HG02759 (cell line): Measurements from ENCODE around the gene CAPZA2.
"Not testable (repeated sequence)": the region's sequence is repeated elsewhere in the genome, so short reads cannot be mapped to it uniquely, and the experiment has no call there.

Experiments used
- ATAC-seq: cut with Tn5 transposase; IDR thresholded peaks from one replicate; pipeline ENCODE4 v1.9.1; 2021; ENCODE audit warnings: mild to moderate bottlenecking, moderate library complexity; ENCODE audit not compliant: unreplicated experiment

The CAPZA2 gene

DNA sequence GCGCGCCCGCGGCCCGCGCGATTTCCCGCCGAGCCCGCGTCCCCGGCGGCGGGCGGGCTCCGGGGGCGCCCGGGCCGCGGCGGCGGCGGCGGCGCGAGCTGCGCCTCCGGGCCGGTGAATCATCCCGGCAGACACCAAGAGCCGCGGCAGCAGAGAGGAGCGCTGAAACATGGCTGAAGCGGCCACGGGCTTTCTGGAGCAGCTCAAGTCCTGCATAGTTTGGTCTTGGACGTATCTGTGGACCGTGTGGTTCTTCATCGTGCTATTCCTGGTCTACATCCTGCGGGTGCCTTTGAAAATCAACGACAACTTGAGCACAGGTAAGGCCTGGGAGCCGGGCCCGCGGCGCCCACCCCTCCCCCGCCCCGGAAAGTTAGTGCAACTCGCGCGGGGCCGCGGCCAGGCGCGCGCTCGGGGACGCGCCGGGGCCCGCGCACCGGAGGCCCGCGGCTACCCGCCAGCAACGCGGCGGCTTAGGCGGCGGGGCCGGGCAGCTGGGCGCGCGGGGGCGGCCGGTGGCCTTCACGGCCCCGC, 91.1 kb downstream of the CAPZA2 start, which contains the start of gene ST7:
Gene ST7 (plus strand): TSS at position 130 of the 534 bp plus-strand sequence. CDS start 40 bp downstream, at position 170.
- peak; percentile 52 for ATAC-seq

DNA sequence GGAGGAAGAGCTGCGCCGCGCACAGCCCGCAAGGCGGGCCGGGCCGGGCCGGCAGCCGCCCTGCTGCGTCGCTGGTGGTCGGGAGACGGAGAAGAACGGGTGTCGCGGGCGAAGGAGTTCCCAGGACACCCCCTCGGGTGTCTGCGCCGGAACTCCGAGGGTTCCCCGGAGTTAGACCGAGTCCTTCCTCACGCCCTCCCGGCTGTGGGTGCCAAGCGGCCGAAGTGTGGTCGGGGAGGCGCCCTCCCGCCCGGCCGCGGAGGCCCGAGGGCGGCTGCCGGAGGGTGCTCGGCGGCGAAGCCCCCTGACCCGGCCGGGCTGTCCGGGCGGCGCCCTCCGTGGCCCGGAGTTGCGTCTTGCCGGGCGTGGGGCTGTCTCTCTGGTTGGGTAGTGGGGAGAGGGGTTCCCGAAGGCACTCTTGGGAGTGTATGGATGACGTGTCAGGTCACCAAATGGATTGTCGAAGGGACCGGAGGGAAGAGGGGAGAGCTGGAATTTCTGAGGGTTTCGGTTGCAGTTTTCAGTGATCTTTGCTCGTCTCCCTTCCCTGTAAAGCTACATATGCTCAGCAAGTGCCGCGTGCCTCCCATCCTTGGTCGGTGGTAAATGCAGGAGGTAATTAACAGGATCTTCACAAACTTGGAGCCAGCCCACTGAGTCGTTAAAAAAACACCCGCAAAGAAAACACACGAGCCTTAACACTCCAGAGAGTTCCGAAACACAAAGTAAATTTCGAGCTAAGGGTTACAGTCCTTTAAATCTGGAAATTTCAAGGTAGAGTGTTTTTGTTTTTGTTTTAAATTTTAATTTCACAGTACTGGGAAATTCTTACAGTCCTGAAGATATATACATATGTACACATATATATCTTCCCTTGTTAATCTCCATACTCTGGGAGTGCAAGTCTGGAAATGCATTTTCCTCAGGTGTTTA, 91.8 kb downstream of the CAPZA2 start:
- ATAC-seq, result peak; percentile 30

DNA sequence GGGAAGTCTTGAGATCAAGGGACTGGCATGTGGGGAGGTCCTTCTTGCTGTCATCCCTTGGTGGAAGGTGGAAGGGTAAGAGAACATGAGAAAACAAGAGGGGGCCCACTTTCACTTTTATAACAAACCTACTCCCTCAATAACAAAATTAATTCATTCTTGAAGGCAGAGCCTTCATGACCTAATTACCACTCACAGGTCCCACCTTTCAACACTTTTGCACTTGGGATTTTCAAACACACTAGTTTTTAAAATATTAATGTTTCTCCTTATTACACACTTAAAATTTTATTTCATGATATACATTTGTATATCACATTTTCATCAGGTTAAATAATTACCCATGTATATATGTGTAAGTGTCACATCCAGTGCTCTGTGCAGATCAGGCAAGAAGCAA, 93.0 kb downstream of the CAPZA2 start:
- ATAC-seq, result no peak

DNA sequence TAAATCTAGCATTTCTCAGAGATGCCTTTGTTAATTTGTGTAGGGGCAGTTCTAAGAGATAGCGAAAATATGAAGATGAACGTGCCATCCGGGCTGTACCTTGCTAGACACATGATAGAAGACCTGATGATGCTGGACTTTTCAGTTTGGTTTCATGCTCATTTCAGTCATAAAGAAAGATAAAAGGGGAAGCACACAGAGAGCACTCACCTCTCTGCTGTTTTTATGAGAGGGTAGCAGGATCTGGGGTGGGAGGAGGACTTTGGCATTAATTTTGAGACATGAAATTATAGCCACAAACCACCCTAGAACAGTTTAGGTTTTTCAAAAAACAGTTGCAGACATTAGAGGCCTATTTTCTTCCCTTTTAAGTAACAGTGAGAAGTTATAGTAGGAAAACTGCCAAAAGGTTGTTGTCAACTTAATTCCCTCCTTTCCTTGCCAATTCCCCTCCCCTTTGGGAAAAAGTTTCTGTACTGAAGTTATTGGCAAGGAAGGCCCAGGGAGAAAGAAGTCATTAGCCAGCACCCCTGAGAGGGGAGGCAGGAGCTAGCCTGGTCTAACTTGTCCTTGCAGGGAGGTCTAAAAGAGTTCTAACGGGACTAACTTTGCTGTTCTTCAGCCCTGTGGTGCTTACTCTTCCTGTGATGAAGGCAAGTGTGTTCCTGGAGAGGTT, 93.6 kb downstream of the CAPZA2 start:
- ATAC-seq, result peak; percentile 72

DNA sequence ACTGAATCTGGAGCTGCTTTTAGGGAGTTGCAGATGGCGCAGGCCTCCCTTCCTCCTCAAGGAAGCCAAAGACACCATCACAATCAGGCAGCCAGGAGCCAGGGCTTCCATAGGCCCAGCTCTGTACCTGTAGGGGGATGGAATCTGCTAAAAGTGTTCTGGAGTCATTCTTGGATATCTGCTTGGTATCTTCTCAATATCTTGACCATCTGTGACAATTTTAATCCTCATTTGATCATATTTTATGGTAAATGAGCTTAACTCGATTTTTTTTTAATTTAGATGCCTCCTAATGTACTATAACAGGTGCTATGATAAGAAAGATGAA, 94.1 kb downstream of the CAPZA2 start:
- no peak for ATAC-seq

DNA sequence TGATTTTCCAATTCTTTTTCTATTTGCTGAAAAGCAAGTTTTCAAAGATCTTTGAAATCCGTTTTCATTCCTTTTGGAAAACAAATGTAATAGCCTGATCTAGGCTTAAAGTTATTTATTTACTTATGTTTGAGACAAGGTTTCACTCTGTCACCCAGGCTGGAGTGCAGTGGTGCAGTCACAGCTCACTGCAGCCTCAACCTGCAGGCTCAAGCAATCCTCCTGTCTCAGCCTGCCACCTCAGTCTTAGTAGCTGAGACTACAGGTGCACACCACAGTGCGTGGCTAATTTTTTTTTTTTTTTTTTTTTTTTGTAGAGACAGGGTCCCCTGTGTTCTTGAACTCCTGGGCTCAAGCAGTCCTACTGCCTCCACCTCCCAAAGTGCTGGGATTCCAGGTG, 95.5 kb downstream of the CAPZA2 start:
- ATAC-seq, result peak; percentile 33

DNA sequence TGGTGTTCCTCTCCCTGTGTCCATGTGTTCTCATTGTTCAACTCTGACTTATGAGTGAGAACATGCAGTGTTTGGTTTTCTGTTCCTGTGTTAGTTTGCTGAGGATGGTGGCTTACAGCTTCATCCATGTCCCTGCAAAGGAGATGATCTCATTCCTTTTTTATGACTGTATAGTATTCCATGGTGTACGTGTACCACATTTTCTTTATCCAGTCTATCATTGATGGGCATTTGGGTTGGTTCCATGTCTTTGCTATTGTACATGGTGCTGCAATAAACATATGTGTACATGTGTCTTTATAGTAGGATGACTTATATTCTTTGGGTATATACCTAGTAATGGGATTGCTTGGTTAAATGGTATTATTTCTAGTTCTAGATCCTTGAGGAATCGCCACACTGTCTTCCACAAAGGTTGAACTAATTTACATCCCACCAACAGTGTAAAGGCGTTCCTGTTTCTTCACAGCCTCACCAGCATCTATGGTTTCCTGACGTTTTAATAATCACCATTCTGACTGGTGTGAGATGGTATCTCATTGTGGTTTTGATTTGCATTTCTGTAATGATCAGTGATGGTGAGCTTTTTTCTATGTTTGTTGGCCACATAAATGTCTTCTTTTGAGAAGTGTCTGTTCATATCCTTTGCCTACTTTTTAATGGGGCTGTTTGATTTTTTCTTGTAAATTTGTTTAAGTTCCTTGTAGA, 99.7 kb downstream of the CAPZA2 start:
- not testable (repeated sequence) for ATAC-seq

DNA sequence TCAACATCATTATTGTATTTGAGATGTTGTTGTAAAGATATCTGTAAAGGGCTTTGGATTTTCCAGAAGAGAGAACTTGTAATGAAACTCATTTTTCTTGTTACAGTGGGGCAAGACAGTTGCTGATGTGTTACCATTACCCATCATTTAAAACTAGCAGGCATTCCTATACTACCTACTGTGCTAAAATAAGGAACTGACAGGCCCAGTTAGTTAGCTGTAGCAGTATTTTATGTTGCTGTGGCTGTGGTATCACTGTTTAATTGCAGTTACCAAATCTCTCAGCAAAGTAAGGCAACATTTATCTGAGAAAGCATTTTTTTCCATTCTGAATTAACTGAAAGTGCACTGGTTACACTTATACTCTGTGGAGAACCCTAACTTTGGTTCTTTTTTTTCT, 100.8 kb downstream of the CAPZA2 start:
- no peak for ATAC-seq

DNA sequence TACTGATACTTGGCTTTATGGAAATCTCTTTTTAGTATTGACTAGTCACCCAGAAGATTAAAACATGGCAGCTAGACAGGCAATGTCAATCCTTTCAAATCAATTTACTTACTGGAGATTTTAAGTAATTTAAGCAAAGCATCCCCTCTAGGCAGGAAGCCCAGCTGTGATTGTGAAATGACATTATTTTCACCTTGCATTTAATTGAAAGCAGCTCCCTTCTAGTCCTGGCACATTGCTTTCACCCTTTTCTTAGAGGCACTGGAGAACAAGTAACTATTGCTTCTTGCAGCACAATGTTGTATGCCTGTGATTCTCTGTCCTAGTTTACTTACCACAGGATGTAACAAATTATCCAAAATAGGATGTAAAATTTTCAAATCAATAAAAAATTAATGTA, 104.2 kb downstream of the CAPZA2 start:
- no peak for ATAC-seq

DNA sequence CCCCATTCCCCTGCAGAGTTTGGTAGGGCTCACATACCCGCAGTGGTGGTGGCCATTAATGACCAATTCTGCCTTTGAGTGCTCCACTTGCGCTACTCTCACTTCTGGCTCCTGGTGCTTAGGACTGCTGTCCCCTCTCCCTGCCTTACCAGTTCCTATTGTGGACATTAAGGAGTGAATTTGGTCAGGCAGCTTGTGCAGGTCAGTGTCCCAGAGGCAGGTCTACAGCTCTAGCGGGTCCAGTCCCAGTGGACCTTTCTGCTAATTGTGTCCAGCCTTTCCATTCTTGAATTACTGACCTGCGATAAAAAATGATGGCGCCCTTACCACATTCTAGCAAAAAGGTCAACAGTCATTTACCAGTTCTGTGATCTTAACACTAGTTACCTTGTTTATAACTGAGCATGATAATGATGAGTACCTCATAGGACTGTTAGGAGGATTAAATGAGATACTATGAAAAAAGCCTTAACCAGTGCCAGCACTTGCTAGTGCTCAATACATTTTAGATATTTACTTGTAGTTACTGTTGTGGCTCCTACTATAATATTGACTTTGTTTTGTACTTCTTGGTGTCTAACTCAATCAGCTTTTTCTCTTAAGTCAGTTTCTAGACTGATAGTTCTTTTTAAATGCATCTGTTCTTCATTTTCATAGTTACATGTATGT, 105.0 kb downstream of the CAPZA2 start:
- ATAC-seq, result no peak

DNA sequence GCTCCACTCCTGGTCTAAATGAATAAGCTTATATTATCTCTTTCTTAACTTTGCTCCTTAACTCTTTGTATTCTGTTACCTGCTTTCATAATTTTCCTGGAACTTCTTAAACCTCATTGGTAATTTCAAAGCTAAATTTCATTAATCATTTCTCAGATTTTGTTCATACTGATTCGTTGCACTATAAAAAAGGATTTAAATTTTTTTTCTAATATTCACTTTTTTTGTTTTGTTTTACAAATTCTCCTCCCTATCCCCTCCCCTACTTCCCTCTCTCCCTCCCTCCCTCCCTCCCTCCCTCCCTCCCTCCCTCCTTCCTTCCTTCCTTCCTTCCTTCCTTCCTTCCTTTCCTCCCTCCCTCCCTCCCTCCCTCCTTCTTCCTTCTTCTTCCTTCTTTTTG, 105.6 kb downstream of the CAPZA2 start:
- ATAC-seq, result no peak

DNA sequence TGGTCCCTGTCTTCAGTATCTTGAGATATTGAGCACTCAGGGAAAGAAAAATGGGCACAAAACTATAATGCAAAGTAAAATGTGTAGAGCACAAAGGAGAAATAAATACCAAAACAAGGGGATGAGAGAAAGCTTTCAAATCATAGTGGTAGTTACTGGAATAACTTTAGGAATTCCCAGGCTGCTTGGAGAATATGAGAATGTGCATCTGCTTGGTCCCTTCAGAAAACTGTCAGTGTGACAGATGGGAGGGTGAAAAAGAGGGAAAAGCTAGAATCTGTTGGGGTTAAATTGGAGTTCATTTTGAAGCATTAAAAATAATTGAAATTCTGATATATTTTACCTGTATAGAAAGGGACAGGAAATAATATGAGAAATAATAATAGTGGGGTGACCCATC, 106.2 kb downstream of the CAPZA2 start:
- ATAC-seq, result no peak

DNA sequence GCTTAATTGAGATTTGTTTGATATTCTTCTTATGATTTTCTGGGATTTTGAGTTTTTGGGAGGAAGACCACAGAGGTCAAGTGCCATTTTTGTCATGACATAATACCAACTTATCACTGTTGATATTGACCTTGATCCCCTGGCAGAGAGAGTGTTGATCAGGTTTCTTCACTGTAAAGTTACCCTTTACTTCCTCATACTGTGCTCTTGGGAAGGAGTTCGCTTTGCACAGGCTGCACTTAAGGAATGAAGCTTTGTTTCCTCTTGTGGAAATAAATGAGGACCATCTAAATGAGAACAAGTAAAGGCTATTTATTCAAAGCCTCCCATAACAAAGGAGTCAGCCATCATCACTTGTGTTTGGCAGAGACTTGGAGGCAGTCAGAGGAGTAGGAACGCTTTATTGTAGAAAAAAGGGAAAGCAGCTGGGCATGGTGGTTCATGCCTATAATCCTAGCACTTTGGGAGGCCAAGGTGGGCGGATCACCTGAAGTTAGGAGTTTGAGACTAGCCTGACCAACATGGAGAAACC, 107.0 kb downstream of the CAPZA2 start:
- ATAC-seq, result no peak

DNA sequence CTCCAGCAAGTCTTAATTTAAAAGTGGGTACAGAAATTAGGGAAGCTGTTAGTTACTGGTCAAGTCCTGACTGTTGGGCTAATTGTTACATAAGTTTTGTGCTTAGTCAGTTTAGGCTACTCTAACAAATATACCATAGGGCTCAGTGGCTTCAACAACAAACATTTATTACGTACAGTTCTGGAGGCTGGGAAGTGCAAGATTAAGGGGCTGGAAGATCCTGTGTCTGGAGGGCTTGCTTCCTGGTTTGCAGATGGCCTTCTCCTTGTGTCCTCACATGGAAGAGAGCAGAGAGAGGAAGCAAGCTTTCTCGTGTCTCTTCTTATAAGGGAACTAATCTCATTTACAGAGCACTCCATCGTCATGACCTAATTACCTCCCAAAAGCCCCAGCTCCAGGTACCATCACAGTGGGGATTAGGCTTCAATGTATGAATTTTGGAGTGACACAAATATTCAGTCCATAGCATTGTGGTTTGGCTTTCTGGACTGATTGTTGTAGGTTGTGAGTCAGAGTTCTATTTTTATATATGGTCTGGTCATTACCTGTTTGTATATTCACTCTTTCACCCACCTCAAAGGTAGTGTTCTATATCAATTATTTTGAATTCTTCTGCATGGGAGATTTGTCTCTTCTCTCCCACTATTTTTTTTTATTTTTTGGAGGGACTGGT, 108.0 kb downstream of the CAPZA2 start:
- ATAC-seq, result peak; percentile 77

DNA sequence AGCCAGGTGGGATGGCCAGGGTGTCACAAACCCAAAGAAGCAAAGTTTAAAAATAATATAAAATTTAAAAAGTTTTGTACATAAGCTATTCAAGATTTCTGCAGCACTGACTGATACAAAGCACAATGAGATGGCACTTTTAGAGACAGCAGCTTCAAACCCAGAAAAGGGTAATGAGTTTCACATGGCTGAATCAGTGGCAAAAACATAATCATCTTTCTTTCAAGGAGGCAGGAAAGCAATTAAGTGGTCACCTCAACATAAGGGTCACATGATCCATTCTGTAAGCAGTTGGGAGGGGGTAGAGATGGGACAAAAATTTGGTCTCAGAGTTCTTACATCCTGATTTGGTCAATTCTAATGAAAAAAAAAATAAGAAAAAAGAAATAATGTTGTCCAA, 108.8 kb downstream of the CAPZA2 start:
- ATAC-seq, result not testable (repeated sequence)
